Testis (tissue), 3 donors: Measurements from ENCODE around the gene EVI2B. TPM values are rescaled to one million over a fixed set of nuclear protein-coding genes. Genes with fewer than 3 reads are reported as not detected.
"Not testable (repeated sequence)": the region's sequence is repeated elsewhere in the genome, so short reads cannot be mapped to it uniquely, and the experiment has no call there.

ENCODE experiments used
- DNase-seq: peaks from one replicate; pipeline ENCODE4 v3.0.0-alpha.2; 2019
- H3K27ac ChIP-seq, 2 donors: fragments of 200-600 bp; sonication (generic); one replicate each; pipeline ENCODE4 v1.5.1; 2019
- H3K27me3 ChIP-seq: fragments of 200-600 bp; sonication (generic); one replicate; pipeline ENCODE4 v1.5.1; 2019
- H3K36me3 ChIP-seq: fragments of 200-600 bp; sonication (generic); one replicate; pipeline ENCODE4 v1.5.1; 2017; ENCODE audit warnings: low read depth; ENCODE audit errors: missing control alignments
- H3K4me1 ChIP-seq: fragments of 200-600 bp; sonication (generic); one replicate; pipeline ENCODE4 v1.5.1; 2019
- H3K4me3 ChIP-seq, 2 donors: fragments of 200-600 bp; sonication (generic); one replicate each; pipeline ENCODE4 v1.5.1; 2017 to 2019
- H3K9me3 ChIP-seq: fragments of 200-600 bp; sonication (generic); one replicate; pipeline ENCODE4 v1.5.1; 2017
- CTCF ChIP-seq, 3 experiments: fragments of 450-650 bp in 2 of 3; fragments of 200-600 bp in 1 of 3; sonication (generic) in 1 of 3; IDR thresholded peaks; one replicate each; pipeline ENCODE4 v1.5.1; 2016 to 2019; ENCODE audit warnings: antibody characterized with exemption in 3 of 3, mild to moderate bottlenecking in 2 of 3, moderate library complexity in 1 of 3
- POLR2A ChIP-seq: fragments of 450-650 bp; IDR thresholded peaks from one replicate; pipeline ENCODE4 v1.6.1; 2017; ENCODE audit warnings: antibody characterized with exemption, mild to moderate bottlenecking, moderate library complexity
- WGBS, 2 donors: methylation state at CpG; one replicate each; pipeline ENCODE4 v1.1.5; 2018; 5-methylcytosine and 5-hydroxymethylcytosine counted together
- intact Hi-C: fragments of 100-400 bp; cut with DNase I; formaldehyde crosslinking; loops from one replicate; pipeline ENCODE4 v1.15.1; 2023; ENCODE audit warnings: low total_unique reads
- polyA plus RNA-seq: library from polyadenylated mRNA; stranded (reverse); fragments of 350-450 nt; fragmentation: Illumina TruSeq; extraction: RNeasy Lipid Tissue Mini Kit (QIAGEN cat#74804); gene quantifications from one replicate; pipeline ENCODE4 v1.2.3, GENCODE V29; 2014; ENCODE audit warnings: low read depth, low replicate concordance; ENCODE audit not compliant: insufficient read depth
- total RNA-seq, 2 donors: library from RNA; depleted of rRNA; stranded (reverse); fragments of >200 nt; gene quantifications; one replicate each; pipeline ENCODE4 v1.2.3, GENCODE V29; 2016

The EVI2B gene
- total and polyA plus RNA-seq, 3 donors from 2014 or later = 1.4 to 6.0 (median 3.4) TPM

GRCh38 chr17:31289790-31290189, 24.1 kb downstream of the EVI2B start:
- no peaks in the 10 kb centered on the region for H3K36me3 ChIP-seq
- intact Hi-C loops = no loop called here
- H3K27ac ChIP-seq = no peak overlapping the region
- H3K4me3 ChIP-seq = no peak overlapping the region
- H3K27me3 ChIP-seq = no peaks in the 10 kb centered on the region
- WGBS, 2 donors = 80 to 89% methylated on average over 3 of the region's 3 CpGs
- TF ChIP-seq CTCF (IDR thresholded peaks at IDR 0.05) (no peak), POLR2A (no peak)
- DNase-seq = no peak
- H3K9me3 ChIP-seq = no peaks in the 10 kb centered on the region
- no peaks in the 10 kb centered on the region for H3K4me1 ChIP-seq

GRCh38 chr17:31287932-31288331, 25.9 kb downstream of the EVI2B start:
- H3K4me3 ChIP-seq, intact Hi-C loops, H3K9me3 ChIP-seq, H3K4me1 ChIP-seq, DNase-seq, H3K27me3 ChIP-seq, H3K36me3 ChIP-seq, H3K27ac ChIP-seq: not testable (repeated sequence)
- 90 to 100% methylated on average over 1 of the region's 1 CpG for WGBS, 2 donors

- Histone ChIP-seq H3K4me1 (no peaks in the 10 kb centered on the region), H3K36me3 (no peaks in the 10 kb centered on the region), H3K27ac (no peak overlapping the region), H3K4me3 (no peak overlapping the region), H3K27me3 (no peaks in the 10 kb centered on the region), H3K9me3 (no peaks in the 10 kb centered on the region)
- WGBS, 2 donors = 61 to 82% methylated on average over 1 of the region's 1 CpG
- intact Hi-C loops = no loop called here
- no peak for TF ChIP-seq CTCF (IDR thresholded peaks at IDR 0.05)
- TF ChIP-seq POLR2A = no peak
- DNase-seq = no peak
Observed at GRCh38 chr17:31286587-31286986, 27.3 kb downstream of the EVI2B start.

- no peaks in the 10 kb centered on the region for H3K4me1 ChIP-seq
- no peak overlapping the region for H3K27ac ChIP-seq
- H3K36me3 ChIP-seq = no peaks in the 10 kb centered on the region
- no peaks in the 10 kb centered on the region for H3K9me3 ChIP-seq
- DNase-seq = no peak
- intact Hi-C loops = no loop called here
- H3K27me3 ChIP-seq = no peaks in the 10 kb centered on the region
- no peak overlapping the region for H3K4me3 ChIP-seq
- TF ChIP-seq POLR2A = no peak
Observed at GRCh38 chr17:31283841-31284240, 30.0 kb downstream of the EVI2B start.

- no peak overlapping the region for H3K27ac ChIP-seq
- WGBS, 2 donors = 83 to 93% methylated on average over 2 of the region's 2 CpGs
- intact Hi-C loops = no loop called here
- no peak overlapping the region for H3K4me3 ChIP-seq
- H3K27me3 ChIP-seq = no peaks in the 10 kb centered on the region
- no peaks in the 10 kb centered on the region for H3K4me1 ChIP-seq
- H3K36me3 ChIP-seq = no peaks in the 10 kb centered on the region
- DNase-seq = no peak
- H3K9me3 ChIP-seq = no peaks in the 10 kb centered on the region
- TF ChIP-seq POLR2A (no peak), CTCF (IDR thresholded peaks at IDR 0.05) (no peak)
Observed at GRCh38 chr17:31281061-31281460, 32.8 kb downstream of the EVI2B start.

GRCh38 chr17:31279401-31279800, 34.5 kb downstream of the EVI2B start:
- DNase-seq = no peak
- no peaks in the 10 kb centered on the region for H3K9me3 ChIP-seq
- H3K4me3 ChIP-seq = no peak overlapping the region
- no peak overlapping the region for H3K27ac ChIP-seq
- TF ChIP-seq CTCF (IDR thresholded peaks at IDR 0.05) = no peak
- TF ChIP-seq POLR2A = no peak
- H3K27me3 ChIP-seq = no peaks in the 10 kb centered on the region
- H3K4me1 ChIP-seq = no peaks in the 10 kb centered on the region
- H3K36me3 ChIP-seq = no peaks in the 10 kb centered on the region
- 76 to 89% methylated on average over 2 of the region's 2 CpGs for WGBS, 2 donors
- intact Hi-C loops = no loop called here
